Ureter (tissue), 1 donor: Measurements from ENCODE around the gene MRPL49. TPM values are rescaled to one million over a fixed set of nuclear protein-coding genes. Genes with fewer than 3 reads are reported as not detected.
A peak's percentile ranks its signal among the peaks of the same experiment; 100 is the strongest.
"Not testable (repeated sequence)": the region's sequence is repeated elsewhere in the genome, so short reads cannot be mapped to it uniquely, and the experiment has no call there.

Source experiments
- DNase-seq: peaks from one replicate; pipeline ENCODE4 v3.0.0-alpha.2; 2020; ENCODE audit warnings: low spot score
- total RNA-seq: library from RNA; stranded (reverse); gene quantifications from one replicate; pipeline ENCODE4 v1.2.4, GENCODE V29; 2023
- donor health status: DM: yes; HTN: yes; CAD: no.

MRPL49 gene
- total RNA-seq, 1 donor from 2014 or later = 49.8 TPM

DNA sequence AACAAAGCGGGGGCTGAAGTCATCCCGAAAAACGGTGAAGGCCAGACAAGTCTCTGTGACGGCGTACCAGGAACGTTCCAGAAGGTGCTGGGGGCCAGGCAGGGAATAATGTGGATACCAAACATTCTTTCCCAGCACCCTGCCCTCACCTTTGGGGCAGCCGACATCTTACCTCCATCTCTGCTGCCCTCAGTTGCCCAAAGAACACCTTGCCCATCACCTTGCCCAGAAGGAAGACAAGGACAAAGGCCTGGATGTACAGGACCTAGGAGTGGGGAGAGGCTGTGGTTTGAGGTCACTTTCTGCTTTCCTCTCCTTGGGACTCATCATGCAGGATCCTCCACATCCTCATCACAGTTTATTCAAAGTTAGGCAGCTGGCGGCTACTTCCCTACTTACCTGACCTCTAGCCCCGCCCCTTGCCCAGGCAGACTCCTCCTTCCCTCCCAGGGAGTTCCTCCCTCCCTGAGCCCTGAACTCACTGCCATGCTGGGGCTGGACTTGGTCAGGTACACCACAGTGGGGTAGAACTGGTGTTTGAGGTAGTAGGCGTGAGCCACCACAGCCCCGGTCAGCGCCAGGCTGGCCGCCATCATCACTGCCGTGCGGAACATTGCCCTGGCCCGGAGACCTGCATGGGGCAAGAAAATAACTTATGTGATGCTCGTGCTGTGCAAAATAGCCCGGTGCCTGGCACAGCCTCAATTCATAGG lies 11.0 kb downstream of the MRPL49 start:
- DNase-seq = no peak

DNA sequence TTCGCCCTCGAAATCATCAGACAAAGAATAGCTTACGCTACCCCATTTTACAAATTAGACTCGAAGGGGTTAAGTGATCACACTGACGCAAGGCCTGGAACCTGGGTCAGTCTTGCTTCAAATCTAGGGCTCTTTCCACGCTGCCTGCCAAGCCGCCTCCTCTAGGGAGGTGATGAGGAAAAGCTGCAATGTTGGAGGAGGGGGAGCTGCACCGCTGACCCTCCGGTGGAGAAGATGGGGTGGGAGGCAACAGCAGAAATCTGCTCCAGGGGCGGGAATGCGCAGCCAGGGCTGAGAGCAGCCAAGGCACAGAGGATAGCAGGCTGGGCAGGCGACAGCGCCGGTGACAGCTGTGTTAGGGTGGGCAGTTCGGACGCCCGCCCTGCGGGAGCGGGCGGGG lies 11.6 kb downstream of the MRPL49 start:
- DNase-seq = no peak

DNA sequence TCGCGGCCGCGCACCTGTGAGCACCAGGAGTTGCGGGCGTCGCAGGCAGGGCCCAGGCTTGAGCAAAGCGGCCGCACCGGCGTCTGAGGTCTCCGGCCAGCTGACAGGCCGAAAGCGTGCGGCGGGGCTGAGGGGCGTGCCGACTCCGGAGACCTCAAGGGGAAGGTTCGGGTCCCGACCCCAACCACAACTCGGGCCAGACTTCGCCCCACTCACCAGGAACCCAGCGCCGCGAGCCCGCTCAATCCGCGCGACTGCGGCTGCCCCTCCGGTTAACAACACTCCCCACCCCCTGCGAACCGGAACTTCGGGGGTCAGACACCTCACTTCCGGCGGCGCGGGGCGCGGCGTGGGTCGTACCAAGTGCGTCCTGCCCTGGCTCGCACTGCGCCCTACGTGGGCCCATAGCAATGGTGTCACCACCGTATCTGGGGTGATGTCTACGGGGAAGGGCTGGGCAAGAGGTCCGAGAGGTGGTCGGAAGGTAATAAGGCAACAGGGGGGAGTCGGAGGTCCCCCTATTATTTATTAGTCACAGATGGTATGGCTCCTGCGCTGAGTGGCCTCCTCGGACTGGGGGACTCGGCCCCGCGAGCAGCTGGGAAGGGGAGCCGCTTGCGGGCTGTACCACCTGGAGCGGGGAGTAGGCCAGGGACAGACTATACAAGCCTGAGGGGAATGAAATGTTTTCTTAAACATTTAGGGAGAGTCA lies 12.3 kb downstream of the MRPL49 start, which contains the start of gene SYVN1:
TSS of gene SYVN1 (minus strand) at position 280 of the 712 bp plus-strand sequence. CDS start 918 bp downstream, outside the sequence.
- DNase-seq = peak; percentile 93

DNA sequence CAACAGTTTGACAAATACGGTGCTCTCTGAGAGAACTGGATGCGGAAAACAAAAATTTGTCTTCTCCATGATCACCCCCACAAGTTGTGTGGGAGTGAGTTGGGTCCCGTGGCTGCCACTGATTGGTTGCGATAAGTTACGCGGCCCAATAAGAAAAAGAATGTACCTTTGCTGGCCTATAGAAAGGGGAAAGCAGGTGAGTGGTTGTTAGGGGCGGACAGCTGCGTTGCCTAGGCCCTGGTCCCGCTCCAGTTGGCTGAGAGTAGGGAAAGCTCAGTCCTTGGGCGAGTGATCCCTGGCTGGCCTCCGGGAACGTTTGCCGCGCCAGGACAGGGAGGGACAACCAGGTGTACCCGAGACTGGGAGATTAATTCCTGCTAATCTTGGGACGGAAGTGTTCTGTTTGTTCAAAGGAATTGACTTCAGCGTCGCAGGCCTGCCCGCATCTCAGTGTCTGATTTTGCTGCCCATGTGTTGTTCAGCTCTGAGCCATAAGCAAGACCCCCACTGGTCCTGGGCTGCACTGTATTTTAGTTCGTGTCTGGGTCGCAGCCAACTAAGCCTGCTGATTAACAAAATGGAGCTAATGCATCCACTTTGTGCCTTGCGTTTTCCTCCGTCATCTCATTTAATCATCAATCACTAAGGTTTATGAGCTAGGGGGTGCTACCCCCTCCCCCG lies 13.0 kb downstream of the MRPL49 start:
- peak; percentile 92 for DNase-seq

DNA sequence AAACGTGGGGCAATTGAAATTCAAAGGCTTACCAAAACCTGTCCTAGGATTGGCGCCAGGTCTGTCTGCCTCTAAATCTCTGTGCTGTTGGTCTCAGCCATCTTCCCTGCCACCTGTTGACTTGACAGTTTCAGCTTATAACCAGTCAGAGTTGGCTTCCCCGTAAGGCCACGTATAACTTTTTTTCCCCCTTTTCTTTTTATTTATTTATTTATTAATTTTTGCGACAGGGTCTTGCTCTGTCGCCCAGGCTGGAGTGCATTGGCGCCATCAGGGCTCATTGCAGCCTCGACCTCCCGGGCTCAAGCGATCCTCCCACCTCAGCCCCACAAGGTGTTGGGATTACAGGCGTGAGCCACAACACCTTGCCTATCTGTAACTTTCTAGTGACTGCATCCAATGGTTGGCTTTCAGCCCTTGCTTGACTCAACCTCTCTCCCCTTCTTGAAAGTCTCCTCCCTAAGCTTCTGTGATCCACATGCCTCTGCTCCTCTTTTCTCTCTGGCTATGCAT lies 13.6 kb downstream of the MRPL49 start:
- DNase-seq = no peak

DNA sequence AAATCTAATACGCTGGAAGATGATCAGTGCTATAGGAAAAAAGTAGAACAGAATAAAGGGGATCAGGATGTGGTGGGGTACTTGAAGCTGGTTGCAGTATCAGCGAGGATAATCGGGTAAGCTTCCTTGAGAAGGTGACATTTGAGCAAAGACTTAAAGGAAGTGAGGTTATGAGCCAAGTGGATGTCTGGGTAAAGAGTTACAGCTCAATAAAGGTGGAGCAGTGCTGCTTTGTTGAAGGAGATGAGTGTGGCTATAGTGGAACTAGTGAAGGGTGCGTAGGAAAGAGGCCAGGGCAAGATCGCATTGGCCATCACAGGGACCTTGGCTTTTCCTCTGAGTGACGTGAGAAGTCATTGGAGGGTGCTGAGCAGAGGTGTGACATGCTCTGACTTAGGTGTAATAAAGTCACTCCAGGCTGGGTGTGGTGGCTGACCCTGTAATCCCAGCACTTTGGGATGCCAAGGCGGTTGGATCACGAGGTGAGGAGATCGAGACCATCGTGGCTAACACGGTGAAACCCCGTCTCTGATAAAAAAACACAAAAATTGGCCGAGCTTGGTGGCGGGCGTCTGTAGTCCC lies 14.5 kb downstream of the MRPL49 start:
- DNase-seq = no peak

DNA sequence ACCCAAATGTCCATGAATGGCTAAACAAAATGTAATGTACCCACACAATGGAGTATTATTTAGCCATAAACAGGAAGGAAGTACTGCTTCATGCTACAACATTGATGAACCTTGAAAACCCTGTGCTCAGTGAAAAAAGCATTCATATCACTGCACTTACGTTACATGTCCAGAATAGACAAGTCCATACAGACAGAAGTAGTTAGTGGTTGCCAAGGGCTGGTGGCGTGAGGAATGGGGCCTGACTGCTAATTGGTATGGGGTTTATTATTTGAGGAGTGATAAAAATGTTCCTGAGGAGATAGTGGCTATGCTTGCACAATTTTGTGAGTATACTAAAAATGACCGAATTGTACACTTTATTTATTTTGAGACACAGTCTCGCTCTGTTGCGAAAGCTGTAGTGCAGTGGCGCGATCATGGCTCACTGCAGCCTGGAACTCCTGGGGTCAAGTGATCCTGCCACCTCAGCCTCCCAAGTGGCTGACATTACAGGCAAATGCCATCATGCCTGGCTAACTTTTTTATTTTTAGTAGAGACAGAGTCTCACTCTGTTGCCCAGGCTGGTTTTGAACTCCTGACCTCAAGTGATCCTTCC lies 19.9 kb downstream of the MRPL49 start:
- DNase-seq = no peak

DNA sequence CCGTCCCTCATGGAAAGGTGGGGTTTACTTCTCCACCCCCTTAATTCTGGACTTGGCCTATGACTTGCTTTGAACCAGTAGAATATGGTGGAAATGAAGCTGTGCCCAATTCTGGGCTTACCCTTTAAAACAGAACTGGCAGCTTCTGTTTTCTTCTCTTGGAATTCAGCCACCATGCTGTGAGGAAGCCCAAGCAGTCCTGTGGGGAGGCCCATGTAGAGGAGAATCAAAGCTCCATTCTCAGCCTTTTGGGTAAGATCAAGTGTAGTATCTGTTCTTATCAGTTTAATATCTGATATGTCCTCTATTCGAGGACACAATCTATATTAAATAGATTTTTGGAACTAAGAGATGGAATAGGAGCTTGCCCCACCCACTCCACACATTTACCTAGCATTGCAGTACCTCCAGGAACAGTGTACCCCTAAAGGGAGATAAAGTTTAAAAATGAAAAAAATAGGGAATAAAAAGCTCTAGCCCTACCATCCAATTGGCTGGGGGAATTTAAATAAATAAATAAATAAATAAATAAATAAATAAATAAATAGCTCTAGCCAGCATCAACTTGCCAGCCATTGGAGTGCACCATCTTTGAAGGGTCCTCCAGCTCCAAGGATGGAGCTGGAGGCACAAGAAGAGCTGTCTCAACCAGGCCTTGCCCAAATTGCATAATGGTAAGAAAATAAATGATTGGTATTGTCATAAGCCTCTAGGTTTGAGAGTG lies 25.4 kb downstream of the MRPL49 start:
- DNase-seq = no peak

DNA sequence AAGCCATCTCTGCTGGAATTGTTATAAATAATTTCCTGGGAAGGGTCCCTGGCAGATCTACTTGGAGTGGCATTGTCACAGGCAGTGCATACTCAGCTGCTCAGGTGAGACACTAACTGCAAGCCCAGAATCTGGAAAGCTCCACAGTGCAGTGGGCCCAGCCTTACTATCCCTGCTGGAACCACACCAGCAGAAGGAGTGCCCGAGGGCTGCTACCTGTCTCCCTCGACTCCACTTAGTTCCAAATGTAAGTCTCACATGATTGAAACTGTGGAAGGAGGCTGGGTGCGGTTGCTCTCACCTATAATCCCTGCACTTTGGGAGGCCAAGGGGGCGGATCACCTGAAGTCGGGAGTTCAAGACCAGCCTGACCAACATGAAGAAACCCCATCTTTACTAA lies 26.5 kb downstream of the MRPL49 start:
- no peak for DNase-seq

DNA sequence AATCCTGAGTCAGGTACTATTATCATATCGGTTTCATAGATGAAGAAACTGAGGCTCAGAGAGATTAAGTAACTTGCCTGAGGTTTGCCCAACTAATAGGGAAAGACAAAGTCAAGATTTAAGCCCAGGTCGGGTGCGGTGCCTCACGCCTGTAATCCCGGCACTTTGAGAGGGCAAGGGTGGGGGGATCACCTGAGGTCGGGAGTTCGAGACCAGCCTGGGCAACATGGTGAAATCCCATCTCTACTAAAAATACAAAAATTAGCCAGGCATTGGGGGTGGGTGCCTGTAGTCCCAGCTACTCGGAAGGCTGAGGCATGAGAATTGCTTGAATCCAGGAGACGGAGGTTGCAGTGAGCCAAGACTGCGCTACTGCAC lies 28.0 kb downstream of the MRPL49 start:
- DNase-seq = not testable (repeated sequence)

DNA sequence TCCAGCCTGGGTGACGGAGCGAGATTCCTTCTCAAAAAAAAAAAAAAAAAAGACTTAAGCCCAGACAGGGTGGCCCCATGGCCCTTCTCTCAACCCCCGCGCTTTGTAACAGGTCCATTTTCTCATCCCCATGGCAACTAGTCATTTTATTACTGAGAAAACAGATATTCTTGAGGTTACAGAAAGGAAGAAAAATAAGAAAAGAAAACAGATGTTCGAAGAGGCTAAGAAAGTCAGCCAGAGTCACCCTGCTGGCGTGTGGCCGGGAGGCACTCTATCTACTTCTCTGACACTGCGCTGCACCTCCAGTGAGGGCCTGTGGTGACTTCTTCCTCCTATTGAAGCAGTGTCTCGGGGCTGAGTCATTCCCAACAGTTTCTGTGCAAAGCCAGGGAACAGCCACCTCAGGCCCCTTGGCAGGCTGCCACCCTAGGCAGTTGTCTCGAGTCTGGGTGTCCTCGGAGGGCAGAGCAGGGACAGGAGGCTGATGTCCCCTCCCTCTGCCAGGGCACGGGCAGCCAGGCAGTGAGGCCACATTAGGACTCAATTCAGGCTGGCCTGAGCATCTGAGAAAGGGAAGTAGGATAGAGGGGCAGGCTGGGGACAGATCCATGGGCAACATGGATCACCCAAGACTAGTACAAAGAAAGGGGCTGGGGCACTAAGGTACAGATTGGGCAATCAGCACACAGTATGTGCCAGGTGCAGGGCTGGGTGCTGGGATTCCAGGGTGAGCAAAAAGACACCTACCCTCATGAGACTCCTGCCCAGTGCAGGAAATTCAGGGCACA lies 28.6 kb downstream of the MRPL49 start:
- peak; percentile 90 for DNase-seq

DNA sequence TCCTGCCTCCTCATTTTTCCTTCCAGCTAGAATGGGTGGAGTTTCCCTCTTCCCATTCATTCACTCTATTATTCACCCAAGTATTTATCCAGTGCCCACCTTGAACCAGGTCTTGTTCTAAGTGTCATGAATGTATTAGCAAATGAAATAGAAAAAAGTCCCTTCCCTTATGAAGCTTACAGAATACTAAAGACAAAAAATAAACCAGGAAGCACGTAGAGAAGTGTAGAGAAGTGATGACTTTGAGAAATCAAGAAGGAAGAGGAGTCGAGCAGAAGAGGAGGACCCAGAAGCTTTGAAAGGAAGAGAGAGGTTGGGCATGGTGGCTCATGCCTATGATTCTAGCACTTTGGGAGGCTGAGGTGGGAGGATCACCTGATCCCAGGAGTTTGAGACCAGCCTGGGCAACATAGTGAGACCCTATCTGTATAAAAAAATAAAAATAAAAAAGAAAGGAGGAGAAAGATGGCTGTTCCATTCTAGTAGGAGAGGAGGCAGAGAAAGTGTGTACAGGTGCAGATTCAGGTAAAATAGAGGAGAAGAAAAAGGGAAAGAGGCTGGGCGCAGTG lies 29.3 kb downstream of the MRPL49 start:
- DNase-seq = no peak

DNA sequence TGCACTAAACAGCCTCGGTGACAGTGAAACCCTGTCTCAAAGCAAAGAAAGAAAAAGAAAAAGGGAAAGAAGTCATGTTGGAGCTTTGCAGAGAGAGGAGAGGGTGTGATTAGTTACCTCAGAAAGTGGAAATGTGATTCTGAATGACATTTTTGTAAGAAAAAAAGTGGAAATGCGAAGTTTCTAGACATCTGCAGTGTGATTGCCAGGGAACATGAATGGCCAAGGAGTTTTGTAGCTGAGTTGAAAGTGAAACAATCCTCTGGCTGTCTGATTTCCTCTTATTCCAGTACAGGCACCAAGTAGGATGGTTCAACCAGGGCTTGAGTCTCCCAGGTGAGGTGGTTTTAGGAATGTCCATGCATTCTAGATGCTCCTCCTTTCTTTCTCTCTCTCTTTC lies 30.0 kb downstream of the MRPL49 start:
- no peak for DNase-seq

DNA sequence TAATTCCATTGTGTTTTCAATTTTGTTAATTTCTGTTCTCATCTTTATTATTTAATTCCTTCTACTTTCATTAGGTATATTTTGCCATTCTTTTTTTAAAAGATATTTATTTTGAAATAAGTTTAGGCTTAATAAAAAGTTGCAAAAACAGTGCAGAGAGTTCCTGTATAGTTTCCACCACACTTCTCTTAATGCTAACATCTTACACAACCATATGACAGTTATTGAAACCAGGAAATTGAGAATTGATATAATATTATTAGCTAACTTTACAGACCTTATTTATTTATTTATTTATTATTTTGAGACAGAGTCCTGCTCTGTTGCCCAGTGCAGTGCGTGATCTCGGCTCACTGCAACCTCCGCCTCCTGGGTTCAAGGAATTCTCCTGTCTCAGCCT lies 34.1 kb downstream of the MRPL49 start:
- DNase-seq = no peak

DNA sequence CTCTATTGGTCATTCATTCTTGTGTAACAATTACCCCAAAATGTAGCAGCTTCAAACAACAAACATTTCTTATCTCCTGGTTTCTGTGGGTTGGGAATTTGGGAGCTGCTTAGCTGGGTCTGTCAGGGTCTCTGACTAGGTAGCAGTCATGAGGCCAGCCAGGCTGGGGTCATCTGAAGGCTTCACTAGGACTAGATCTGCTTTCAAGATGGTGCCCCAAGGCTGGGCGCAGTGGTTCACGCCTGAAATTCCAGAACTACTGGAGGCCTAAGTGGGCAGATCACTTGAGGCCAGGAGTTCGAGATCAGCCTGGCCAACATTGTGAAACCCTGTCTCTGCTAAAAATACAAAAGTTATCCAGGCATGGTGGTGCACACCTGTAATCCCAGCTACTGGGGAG lies 34.8 kb downstream of the MRPL49 start:
- no peak for DNase-seq

DNA sequence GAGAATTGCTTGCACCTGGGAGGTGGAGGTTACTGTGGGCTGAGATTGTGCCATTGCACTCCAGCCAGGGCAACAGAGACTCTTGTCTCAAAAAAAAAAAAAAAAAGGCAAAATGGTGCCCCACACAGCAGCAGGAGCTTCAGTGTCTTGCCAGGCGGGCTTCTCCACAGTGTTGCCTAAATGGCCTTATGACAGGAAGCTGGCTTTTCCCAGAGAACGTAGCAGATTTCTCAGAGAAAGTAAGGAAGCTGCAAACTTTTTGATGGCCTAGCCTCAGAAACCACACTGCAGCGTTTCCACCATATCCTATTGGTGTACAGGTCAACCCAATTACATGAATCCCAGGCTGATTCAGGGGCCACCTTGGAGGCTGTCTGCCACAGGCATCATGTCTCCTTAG lies 35.2 kb downstream of the MRPL49 start:
- no peak for DNase-seq

DNA sequence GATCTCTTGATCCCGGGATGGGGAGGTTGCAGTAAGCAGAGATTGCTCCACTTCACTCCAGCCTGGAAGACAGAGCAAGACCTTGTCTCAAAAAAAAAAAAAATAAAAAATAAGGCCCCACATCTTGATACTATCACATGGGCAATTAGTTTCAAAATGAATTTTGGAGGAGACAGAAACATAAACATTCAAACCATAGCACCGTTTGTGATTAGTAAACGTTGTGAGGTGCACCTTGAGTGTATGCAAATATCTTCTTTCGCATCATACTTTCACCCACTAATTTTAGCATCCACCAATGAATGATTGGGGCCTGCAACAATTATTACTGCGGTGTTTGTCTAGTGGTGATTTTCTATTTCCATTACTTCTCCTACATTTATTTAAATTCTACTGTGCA lies 36.9 kb downstream of the MRPL49 start:
- DNase-seq = no peak

DNA sequence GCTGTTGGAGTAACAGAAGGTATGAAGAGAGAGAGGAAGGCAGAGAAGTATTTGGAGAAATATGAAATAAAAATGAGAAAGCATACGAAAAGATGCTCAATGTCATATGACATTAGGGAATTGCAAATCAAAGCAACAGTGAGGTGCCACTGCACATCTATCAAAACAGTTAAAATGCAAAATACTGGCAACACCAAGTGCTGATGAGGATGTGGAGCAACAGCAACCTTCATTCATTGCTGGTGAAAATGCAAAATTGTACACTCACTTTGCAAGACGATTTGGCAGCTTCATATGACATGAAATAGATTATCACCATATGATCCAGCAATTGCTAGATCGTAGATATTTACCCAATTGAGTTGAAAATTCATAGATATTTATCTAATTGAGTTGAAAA lies 38.5 kb downstream of the MRPL49 start:
- DNase-seq = no peak

DNA sequence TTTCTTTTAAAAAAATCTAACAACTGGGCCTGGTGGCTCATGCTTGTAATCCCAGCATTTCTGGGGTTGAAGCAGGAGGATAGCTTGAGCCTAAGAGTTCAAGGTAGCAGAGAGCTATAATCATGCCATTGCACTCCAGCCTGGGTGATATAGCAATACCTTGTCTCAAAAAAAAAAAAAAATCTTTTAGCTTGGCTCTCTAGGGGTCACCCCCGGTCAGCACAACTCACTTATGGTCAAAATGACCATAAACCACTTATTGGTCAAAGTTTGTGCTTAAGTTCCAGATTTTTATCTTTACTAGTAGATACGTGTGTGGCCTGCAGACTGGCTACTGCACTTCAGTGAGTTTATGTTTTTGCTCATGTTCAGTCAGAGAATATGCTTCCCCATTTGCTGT lies 41.6 kb downstream of the MRPL49 start:
- DNase-seq = no peak
